SU-DHL-6 (cell line): ENCODE measurements around the gene TCP11L1.

ENCODE experiments used
- EZH2phosphoT487 ChIP-seq: fragments of 200-600 bp; sonication (generic), shearing (Covaris generic); conservative IDR thresholded peaks from 2 replicates; pipeline ENCODE4 v1.6.1; 2018; ENCODE audit warnings: mild to moderate bottlenecking, antibody characterized with exemption, low read length, moderate library complexity, mixed read lengths
- TF ChIP-seq, protein P1 (sequence below): fragments of 200-600 bp; sonication (generic); IDR thresholded peaks from one replicate; pipeline ENCODE4 v1.5.1; 2017; ENCODE audit warnings: antibody characterized with exemption, mild to moderate bottlenecking, low read length, moderate library complexity; ENCODE audit not compliant: insufficient read depth, poor library complexity, severe bottlenecking

DNA sequence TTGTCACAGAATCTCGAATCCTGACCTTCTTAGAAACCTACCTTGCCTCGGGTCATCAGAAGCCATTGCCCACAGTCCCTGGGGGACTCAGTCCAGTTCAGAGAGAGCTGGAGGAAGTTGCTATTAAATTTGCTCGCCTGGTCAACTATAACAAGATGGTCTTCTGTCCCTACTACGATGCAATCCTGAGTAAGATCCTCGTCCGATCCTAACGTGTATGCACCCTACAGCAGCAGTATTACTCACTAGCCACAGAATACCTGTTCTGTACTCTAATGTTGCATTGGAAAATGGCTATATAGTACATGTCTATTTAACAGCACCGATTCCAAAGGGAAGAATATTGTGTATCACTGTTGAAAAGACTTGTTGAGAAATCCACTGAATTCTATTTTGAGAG lies 33.1 kb downstream of the TCP11L1 start:
- TF ChIP-seq, protein P1, sequence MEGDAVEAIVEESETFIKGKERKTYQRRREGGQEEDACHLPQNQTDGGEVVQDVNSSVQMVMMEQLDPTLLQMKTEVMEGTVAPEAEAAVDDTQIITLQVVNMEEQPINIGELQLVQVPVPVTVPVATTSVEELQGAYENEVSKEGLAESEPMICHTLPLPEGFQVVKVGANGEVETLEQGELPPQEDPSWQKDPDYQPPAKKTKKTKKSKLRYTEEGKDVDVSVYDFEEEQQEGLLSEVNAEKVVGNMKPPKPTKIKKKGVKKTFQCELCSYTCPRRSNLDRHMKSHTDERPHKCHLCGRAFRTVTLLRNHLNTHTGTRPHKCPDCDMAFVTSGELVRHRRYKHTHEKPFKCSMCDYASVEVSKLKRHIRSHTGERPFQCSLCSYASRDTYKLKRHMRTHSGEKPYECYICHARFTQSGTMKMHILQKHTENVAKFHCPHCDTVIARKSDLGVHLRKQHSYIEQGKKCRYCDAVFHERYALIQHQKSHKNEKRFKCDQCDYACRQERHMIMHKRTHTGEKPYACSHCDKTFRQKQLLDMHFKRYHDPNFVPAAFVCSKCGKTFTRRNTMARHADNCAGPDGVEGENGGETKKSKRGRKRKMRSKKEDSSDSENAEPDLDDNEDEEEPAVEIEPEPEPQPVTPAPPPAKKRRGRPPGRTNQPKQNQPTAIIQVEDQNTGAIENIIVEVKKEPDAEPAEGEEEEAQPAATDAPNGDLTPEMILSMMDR: no peak
- TF ChIP-seq EZH2phosphoT487: no peak
